Stimulated activated CD8-positive, alpha-beta memory T cell treated with anti-CD3 and anti-CD28 coated beads, Interleukin-2, amount 100 ng/mL, for 1 hour (primary cell): ENCODE results near the gene IFI30.
A peak's percentile ranks its signal among the peaks of the same experiment; 100 is the strongest.
"Not testable (repeated sequence)": the region's sequence is repeated elsewhere in the genome, so short reads cannot be mapped to it uniquely, and the experiment has no call there.

Source experiments
- DNase-seq, 2 donors: peaks; one replicate each; pipeline ENCODE4 v3.0.0-alpha.2; 2020; ENCODE audit warnings: low read depth in 2 of 2

Gene IFI30

DNA sequence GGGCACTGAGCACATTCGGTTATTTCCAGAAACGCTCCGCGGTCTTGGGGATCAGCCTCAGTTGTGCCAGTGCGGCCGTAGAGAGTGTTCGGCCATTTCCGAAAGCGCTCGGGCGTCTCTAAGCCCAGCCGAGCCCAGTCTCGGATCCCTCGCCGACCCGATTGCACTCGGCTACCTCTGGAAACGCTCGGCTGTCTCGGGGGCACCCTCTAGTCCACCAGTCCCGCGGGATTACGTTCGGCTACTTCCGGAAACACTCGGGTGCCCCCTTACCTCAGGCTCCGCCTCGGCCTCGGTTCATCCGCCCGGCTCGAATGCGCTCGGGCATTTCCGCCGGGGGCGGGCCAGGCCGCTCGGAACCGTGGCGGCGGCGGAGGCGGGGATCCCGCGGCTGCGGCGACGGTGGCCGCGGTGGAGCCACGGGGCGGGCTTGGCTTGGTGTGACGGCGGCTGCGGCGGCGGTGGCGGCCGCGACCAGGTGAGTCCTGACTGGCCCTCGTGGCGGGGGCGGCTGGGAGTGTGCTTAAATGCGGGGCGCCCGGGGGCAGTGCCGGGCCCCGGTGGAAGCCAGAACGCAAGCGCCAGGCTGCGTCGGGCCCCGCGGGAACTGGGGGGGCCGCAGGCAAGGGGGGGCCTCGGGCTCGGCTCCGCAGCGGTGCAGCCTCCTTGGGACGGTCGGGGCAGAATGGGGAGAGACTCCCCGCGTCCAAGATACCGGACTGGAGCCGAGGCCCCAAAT is 20.6 kb upstream of the IFI30 start, which contains the start of gene PIK3R2:
Gene PIK3R2 (plus strand): TSS at position 347 of the 739 bp plus-strand sequence. CDS start 2,717 bp downstream, outside the sequence.
- peak; percentile 98 to 99 for DNase-seq

DNA sequence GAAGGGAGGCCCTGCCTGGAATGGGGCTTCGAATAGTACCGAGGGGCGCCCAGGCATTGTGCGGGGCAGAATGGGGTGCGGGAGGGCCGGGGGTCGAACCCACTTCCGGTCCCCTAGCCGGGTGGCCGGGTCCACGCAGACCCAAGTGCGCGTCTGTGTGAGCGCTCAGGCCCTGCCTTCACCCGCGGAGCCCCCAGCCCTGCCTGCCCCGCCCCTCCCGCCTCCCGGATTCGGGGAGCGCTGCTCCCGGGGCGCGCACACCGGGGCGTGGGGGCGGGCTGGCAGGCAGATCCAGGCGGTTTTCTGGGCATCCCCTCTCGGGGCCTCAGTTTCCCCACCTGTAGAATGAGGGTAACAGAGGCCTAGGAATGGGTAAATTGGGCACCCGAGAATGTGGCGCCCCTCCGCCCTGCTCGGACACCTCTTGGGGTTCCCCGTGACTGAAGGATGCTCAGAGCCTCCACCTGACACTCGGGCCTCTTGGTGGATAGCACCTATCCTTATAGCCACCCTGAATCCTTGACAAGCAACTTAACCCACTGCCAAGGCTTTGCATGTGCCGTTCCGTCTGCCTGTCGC is 20.0 kb upstream of the IFI30 start:
- no peak for DNase-seq

DNA sequence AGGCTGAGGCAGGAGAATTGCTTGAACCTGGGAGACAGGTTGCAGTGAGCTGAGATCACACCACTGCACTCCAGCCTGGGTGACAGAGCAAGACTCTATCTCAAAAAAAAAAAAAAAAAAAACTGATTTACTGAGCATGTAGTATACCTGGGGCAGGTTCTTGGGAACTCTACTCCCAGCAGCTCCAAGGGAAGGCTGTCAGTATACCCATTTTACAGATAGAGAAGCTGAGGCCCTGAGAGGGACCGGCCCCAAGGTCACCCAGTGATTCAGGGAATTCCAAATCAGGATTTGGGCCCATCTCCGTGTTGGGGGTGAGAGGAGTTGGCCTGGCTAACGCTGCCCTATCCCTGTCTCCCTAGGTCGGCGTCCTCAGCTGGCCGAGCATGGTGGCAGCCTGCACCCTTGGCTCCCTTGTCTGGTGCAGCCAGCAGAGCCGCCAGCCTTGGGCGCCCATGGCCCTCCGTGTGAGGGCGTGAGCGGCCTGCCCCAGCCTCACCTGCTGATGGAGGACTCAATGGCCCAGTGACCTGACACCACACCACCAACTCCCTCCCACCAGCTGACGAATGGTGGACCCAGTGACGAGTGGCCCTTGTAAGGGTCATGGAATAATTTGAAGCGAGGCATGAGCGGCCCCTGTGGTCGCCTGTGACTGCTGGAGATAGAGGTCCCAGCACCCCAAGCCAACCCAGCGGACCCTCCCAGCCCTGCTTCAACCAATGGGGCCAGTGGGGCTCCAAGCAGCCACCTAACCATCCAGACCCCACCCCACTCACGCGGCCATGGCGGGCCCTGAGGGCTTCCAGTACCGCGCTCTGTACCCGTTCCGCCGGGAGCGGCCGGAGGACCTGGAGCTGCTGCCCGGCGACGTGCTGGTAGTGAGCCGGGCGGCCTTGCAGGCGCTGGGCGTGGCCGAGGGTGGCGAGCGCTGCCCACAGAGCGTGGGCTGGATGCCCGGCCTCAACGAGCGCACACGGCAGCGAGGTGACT is 18.2 kb upstream of the IFI30 start:
- DNase-seq, result no peak

DNA sequence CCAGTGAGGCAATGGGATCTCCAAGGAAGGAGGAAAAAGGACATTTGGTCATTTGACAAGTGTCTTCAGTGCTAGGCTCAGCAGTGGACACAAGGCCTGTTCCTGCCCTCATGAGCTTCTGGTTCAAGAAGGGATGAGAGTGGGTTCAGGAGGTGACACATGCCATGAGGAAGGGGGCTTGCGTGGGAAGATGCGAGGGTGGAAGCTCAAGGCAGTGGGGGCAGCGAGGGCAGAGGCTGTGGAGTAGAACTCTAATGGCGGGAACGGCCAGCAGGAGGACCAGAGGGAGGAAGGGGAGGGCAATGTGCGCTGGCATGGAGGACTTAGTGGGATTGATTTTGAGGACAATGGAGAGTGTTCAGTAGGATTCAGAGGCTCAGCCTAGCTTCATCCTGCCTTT is 17.3 kb upstream of the IFI30 start:
- no peak for DNase-seq

DNA sequence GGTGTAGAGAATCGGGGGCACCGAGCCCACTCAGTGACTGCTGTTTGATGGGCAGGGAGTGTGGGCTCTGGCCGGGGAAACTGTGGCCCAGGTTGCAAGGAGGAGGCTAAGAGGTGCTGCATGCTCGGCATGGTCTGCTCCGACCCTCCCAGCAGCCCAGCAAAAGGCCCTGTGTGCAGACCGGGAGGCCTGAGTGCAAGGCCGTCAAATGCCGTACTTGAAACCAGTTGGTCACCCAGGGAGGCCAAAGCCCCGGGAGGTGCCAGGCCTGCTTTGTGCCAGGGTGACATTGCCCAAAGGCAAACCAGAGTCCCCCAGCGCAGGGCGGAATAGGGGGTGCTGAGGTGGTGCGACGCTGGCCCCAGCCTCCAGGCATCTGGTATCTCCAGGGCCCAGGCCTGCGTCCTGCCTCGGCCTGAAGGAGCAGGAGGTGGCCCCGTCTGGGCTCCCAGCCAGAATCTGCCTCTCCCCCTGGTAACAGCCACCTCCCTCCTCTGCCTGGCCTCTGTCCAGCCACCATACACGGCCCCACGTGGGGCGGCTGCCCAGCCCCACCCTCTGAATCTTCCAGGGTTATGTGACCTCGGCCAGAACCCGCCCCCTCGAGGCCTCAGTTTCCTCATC is 16.7 kb upstream of the IFI30 start:
- no peak for DNase-seq

DNA sequence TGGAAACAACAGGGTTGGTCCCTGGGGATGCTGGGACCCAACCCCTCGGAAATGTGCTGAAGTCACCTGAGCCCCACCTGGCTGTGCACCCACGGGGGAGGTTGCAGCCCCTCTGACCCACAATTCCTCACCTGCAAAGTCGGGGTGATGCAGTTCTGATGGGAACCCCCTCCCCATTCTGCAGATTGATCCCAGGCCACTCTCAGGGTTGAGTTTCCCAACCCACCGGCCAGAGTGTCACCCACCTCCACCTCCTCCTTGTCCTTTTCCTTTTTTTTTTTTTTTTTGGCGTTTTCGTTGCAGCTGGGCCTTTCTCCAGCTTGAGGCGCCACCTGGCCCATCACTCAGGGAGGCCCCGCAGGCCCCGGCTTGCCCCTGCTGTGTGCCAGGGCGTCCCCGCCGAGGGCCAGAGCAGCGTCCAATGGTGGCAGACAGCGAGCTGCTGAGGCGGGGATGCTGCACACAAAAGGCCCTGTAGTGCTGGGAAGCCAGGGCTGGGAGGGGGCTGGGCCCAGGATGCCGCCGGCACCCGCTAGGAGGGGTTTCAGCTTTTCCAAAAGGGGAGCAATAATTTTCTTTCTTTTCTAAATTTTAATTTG is 16.0 kb upstream of the IFI30 start:
- DNase-seq, result no peak

DNA sequence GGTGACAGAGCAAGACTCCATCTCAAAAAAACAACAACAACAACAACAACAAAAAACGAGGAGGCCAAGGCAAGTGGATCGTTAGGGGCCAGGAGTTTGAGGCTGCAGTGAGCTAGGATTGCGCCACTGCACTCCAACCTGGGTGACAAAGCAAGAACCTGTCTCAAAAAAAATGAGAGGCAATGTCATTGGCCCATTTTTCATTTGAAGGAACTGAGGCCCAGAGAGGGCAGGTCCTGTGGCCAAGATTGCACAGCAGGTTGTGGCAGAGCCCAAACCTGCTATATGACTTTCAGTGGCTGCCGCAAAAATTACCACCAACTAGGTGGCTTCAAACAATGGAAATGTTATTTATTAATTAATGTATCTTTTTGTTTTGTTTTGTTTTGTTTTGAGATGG is 15.1 kb upstream of the IFI30 start:
- no peak for DNase-seq

DNA sequence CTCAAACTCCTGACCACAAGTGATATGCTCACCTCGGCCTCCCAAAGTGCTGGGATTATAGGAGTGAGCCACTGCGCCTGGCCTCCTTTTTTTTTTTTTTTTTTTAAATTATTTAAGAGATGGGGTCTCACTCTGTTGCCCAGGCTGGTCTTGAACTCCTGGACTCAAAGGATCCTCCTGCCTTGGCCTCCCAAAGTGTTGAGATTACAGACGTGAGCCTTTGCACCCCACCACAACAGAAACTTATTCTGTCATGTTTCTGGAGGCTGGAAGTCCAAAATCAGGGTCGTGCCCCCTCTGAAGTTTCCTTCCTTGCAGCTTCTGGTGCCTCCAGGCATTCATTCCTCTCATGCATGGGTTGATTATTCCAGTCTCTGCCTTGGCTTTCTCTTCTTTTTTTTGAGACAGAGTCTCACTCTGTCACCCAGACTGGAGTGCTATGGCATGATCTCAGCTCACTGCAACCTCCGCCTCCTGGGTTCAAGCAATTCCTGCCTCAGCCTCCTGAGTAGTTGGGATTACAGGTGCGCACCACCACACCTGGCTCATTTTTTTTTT is 14.5 kb upstream of the IFI30 start:
- not testable (repeated sequence) for DNase-seq

DNA sequence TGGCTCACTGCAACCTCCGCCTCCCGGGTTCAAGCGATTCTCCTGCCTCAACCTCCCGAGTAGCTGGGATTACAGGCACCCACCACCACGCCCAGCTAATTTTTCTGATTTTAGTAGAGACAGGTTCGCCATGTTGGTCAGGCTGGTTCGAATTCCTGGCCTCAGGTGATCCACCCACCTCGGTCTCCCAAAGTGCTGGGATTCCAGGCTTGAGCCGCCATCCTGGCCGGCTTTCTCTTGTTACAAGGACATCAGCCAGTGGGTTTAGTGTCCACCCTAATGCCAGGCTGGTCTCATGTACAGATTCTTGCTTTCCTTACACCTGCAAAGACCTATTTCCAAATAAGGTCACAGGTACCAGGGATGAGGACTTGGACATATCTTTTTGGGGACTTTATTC is 13.8 kb upstream of the IFI30 start:
- DNase-seq, result no peak

DNA sequence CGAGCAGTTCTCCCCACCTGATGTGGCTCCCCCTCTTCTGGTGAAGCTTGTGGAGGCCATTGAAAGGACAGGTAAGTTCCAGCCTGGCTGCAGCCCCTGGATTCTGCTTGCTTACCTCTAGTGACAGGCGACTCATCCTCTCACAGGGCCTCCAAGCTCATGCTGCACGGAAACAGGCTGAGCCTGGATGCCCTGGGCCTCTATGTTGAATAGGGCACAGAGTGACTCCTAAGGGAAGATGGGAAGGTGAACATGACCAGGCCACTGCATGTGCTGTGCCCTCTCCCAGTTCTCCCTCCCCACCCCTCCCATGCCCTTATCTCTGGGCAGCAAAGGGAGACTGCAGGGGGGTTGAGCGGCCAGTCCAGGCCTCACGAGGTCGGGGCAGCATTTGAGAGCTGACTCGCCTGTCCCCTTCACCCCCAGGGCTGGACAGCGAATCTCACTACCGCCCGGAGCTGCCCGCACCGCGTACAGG is 13.1 kb upstream of the IFI30 start:
- DNase-seq, result no peak

DNA sequence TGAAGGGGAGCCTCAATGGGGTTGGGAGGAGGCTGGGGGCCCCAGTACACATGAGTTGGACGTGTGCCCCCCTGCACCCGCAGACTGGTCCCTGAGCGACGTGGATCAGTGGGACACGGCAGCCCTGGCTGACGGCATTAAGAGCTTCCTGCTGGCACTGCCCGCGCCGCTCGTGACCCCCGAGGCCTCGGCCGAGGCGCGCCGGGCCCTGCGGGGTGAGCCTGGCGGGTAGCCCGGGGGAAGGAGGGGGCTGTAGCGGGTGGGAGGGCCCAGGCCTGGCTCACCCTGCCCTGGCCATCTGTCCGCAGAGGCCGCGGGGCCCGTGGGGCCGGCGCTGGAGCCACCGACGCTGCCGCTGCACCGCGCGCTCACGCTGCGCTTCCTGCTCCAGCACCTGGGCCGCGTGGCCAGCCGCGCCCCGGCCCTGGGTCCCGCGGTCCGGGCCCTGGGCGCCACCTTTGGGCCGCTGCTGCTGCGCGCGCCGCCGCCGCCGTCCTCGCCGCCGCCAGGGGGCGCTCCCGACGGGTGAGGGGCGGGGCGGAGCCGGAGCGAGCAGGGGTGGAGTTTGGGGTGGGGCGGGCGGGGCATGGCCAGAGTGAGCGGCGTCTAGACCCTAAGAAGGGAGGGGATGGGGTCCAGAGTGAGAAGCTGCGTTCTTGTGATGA is 12.5 kb upstream of the IFI30 start:
- peak; percentile 64 to 68 for DNase-seq

DNA sequence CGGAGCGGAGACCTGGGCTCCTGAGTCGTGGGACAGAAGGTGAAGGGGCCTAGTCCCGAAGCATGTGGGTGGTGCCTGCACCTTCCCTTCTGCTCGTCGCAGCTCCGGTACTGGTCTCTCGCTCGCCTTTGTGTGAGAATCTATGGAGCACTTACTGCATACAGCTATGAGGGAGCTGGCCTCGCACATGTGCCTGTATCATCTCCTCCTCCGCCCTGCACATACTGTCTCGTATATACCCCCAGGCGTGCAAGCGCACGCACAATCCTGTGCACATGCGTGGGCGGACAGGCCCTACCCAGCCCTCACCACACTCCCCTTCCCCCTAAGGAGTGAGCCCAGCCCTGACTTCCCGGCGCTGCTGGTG is 12.0 kb upstream of the IFI30 start:
- DNase-seq, result no peak

DNA sequence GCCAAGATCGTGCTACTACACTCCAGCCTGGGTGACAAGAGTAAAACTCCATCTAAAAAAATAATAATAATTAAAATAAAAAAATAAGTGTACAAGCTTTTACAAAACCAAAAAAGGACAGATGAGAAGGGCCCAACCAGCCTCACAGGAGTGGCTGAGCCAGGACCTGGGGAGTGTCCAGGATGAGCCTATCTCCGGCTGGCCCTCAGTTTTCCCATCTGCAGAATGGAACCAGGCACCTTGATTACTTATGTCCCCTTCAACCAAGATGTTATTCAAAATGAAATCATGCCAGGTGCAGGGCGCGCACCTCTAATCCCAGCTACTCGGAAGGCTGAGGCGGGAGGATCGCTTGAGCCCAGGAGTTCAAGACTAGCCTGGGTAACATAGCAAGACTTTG is 9.5 kb upstream of the IFI30 start:
- no peak for DNase-seq

DNA sequence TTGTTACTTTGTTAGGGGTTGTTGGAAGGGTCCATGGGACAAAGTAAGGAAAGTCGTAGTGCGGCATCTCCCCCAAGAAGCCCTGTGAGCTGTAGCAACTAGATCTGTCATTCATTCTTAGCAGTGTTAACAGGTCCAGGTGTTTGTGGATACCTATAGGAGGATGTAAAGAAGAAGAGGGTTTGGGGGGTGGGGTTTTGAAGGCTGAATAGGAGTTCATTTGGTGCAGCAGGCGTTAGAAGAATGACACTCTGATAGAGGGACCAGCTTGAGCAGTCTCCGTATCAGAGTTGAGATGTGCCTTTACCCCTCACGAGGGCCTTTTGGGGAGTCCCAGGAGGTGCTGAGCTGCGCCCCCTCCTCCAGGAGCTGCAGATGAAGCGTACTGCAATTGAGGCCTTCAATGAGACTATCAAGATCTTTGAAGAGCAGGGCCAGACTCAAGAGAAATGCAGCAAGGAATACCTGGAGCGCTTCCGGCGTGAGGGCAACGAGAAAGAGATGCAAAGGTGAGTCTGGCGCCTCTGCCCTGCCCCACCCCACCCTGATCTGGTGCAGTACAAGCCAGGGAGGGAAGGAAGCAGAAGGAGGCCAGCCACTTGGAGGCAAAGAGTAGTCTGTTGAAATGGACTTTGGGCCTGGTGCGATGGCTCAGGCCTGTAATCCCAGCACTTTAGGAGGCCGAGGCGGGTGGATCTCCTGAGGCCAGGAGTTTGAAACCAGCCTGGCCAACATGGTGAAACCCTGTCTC is 7.6 kb upstream of the IFI30 start:
- DNase-seq, result no peak

DNA sequence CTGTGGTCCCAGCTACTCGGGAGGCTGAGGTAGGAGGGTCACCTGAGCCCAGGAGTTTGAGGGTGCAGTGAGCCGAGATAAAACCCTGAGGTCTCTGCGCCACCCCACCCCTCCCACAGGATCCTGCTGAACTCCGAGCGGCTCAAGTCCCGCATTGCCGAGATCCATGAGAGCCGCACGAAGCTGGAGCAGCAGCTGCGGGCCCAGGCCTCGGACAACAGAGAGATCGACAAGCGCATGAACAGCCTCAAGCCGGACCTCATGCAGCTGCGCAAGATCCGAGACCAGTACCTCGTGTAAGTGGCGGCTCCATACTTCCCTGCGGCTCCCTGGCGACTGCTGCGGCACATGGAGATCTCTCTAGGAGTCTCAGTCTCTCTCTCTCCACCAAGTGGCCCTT is 6.6 kb upstream of the IFI30 start:
- no peak for DNase-seq

DNA sequence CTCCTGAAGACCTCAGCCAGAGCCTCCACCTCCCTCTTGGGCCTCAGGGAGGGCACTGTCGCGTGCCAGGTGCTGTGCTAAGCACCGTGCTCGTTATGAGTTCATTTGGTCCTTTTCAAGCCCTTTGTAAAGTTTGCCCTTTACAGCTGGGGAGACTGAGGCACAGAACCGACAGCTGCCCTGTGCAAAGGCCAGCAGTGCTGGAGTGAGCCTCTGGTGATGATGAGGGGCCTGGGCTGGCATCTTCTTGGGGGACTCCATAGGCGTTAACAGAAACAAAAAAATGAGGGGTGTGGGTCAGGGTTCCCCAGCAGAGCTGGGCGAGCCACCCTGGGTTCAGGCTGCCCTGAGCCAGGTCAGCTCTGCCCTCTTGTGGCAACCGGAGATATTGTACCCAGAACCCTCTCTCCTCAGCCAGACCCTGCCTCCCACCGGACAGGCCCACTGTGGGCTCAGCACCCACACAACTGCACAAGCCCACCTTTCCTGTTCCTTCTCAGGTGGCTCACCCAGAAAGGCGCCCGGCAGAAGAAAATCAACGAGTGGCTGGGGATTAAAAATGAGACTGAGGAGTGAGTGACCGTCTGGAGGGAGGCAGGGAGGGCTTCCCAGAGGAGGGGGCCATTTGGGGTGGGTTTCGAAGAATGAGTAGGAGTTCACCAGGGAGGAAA is 5.5 kb upstream of the IFI30 start:
- DNase-seq, result peak in 1 of 2 donors; percentile 48

DNA sequence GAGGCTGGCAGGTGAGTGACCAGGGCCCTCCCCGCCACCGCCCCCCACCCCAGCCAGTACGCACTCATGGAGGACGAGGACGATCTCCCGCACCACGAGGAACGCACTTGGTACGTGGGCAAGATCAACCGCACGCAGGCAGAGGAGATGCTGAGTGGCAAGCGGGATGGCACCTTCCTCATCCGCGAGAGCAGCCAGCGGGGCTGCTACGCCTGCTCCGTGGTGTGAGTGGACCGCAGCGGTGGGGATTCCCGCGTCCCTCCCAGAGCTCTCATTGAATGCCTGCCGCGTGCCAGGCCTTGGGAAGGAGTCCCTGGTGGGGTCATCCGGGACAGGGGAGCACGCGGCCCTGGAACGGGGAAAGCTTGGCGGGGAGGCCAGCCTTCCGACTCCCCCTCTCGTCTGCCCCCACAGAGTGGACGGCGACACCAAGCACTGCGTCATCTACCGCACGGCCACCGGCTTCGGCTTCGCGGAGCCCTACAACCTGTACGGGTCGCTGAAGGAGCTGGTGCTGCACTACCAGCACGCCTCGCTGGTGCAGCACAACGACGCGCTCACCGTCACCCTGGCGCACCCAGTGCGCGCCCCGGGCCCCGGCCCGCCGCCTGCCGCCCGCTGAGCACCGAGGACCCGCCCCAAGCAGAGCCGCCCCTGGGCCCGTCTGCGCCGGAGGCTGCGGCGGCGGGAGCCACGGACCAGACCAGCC is 4.8 kb upstream of the IFI30 start:
- DNase-seq, result no peak

DNA sequence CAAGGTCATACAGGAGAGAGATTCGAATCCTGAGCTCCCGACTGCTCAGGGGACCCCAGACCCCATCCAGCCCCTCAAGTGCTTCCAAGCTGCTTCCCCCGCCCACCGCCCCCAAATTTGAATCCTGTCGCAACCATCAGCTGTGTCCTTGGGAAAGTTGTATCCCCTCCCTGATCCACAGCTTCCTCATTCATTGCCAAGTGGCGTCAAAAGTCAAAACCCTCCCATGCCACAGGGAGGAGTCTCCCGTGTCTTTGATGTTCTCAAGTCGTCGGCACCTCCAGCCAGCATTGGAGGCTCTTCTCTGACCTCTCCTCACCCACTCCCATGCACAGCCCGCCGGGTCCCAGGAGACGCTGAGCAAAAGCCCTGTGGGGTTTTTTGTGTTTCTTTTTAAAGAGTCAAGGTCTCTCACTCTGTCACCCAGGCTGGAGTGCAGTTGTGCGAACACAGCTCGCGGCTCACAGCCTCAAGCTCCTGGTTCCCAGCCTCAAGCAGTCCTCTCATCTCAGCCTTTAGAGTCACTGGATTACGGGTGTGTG is 2.8 kb upstream of the IFI30 start:
- no peak for DNase-seq
